Kidney epithelial cell (primary cell): Measurements from ENCODE around the gene SLC4A9. TPM values are rescaled to one million over a fixed set of nuclear protein-coding genes. Genes with fewer than 3 reads are reported as not detected.

Source experiments
- DNase-seq: peaks from one replicate; pipeline ENCODE4 v3.0.0-alpha.2; 2010; ENCODE audit warnings: low read depth
- H3K27me3 ChIP-seq: 2 replicates; pipeline ENCODE4 v1.6.0; 2011; ENCODE audit warnings: low read length; ENCODE audit not compliant: control insufficient read depth, insufficient read depth
- H3K36me3 ChIP-seq: 2 replicates; pipeline ENCODE4 v1.5.1; 2011; ENCODE audit warnings: low read length; ENCODE audit not compliant: control insufficient read depth, insufficient read depth
- H3K4me3 ChIP-seq: 2 replicates; pipeline ENCODE4 v1.5.1; 2011; ENCODE audit warnings: low read depth, mild to moderate bottlenecking, control low read depth, low read length
- CTCF ChIP-seq: IDR thresholded peaks from 2 replicates; pipeline ENCODE4 v1.5.1; 2011; ENCODE audit warnings: mild to moderate bottlenecking, moderate library complexity, low read length, control low read depth, inconsistent platforms; ENCODE audit not compliant: insufficient read depth, poor library complexity, severe bottlenecking
- total RNA-seq: library from RNA; depleted of rRNA; stranded (reverse); fragments of >200 nt; gene quantifications from 2 replicates; pipeline ENCODE4 v1.2.3, GENCODE V29; 2015

SLC4A9 gene
- total RNA-seq, 1 donor from 2014 or later = not detected

- TF ChIP-seq CTCF = no peak
- DNase-seq = no peak
- H3K4me3 ChIP-seq = no peak overlapping the region
- H3K27me3 ChIP-seq = no peaks in the 10 kb centered on the region
- H3K36me3 ChIP-seq = no peaks in the 10 kb centered on the region
Measured at GRCh38 chr5:140324617-140325241, 35.3 kb upstream of the SLC4A9 start.

GRCh38 chr5:140325486-140325885 is 34.5 kb upstream of the SLC4A9 start:
- Histone ChIP-seq H3K36me3 (no peaks in the 10 kb centered on the region), H3K4me3 (no peak overlapping the region), H3K27me3 (no peaks in the 10 kb centered on the region)
- DNase-seq = no peak
- TF ChIP-seq CTCF = no peak

GRCh38 chr5:140327589-140327988 is 32.4 kb upstream of the SLC4A9 start:
- H3K4me3 ChIP-seq = no peak overlapping the region
- no peak for TF ChIP-seq CTCF
- no peaks in the 10 kb centered on the region for H3K36me3 ChIP-seq
- H3K27me3 ChIP-seq = no peaks in the 10 kb centered on the region
- DNase-seq = no peak

GRCh38 chr5:140328036-140328764 is 31.8 kb upstream of the SLC4A9 start:
- DNase-seq = no peak
- H3K27me3 ChIP-seq = no peaks in the 10 kb centered on the region
- H3K4me3 ChIP-seq = no peak overlapping the region
- no peak for TF ChIP-seq CTCF
- no peaks in the 10 kb centered on the region for H3K36me3 ChIP-seq

- no peak overlapping the region for H3K4me3 ChIP-seq
- no peaks in the 10 kb centered on the region for H3K27me3 ChIP-seq
- peaks cover 1% of the 10 kb centered on the region for H3K36me3 ChIP-seq
- TF ChIP-seq CTCF = no peak
- no peak for DNase-seq
Measured at GRCh38 chr5:140329739-140330481, 30.1 kb upstream of the SLC4A9 start.
